ENCODE measurements around the gene DOCK10. TPM values are rescaled to one million over a fixed set of nuclear protein-coding genes. Genes with fewer than 3 reads are reported as not detected.

The DOCK10 gene
- total RNA-seq, 1 experiment from 2014 or later = 2.9 TPM

- Mint-ChIP-seq H3K9me3 (no peaks in the 10 kb centered on the region), H3K27ac (no peak overlapping the region), H3K27me3 (ENCODE audit: low read depth) (no peaks in the 10 kb centered on the region), H3K4me1 (peaks cover 9% of the 10 kb centered on the region), H3K36me3 (no peaks in the 10 kb centered on the region), H3K4me3 (no peak overlapping the region)
- ChIA-PET CTCF (no interaction called here), POLR2A (no interaction called here)
- no peak for TF ChIP-seq EMX1 (CRISPR knock-in tag; IDR thresholded peaks at IDR 0.05)
- TF ChIP-seq, protein P1, sequence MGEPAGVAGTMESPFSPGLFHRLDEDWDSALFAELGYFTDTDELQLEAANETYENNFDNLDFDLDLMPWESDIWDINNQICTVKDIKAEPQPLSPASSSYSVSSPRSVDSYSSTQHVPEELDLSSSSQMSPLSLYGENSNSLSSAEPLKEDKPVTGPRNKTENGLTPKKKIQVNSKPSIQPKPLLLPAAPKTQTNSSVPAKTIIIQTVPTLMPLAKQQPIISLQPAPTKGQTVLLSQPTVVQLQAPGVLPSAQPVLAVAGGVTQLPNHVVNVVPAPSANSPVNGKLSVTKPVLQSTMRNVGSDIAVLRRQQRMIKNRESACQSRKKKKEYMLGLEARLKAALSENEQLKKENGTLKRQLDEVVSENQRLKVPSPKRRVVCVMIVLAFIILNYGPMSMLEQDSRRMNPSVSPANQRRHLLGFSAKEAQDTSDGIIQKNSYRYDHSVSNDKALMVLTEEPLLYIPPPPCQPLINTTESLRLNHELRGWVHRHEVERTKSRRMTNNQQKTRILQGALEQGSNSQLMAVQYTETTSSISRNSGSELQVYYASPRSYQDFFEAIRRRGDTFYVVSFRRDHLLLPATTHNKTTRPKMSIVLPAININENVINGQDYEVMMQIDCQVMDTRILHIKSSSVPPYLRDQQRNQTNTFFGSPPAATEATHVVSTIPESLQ (CRISPR knock-in tag; IDR thresholded peaks at IDR 0.05) = no peak
- TF ChIP-seq TEAD4 (CRISPR knock-in tag; IDR thresholded peaks at IDR 0.05) = no peak
- no peak for TF ChIP-seq KAT7 (CRISPR knock-in tag; IDR thresholded peaks at IDR 0.05; ENCODE audit: borderline replicate concordance)
- no peak for TF ChIP-seq ETV6 (CRISPR knock-in tag; IDR thresholded peaks at IDR 0.05)
- TF ChIP-seq PRDM15 (CRISPR knock-in tag; IDR thresholded peaks at IDR 0.05) = no peak
- TF ChIP-seq GRHL2 (CRISPR knock-in tag; IDR thresholded peaks at IDR 0.05; ENCODE audit: insufficient replicate concordance, severe bottlenecking) = no peak
- no peak for TF ChIP-seq NR1H2 (CRISPR knock-in tag; IDR thresholded peaks at IDR 0.05)
- TF ChIP-seq AFF4 (CRISPR knock-in tag; IDR thresholded peaks at IDR 0.05; ENCODE audit: borderline replicate concordance) = no peak
- no peak for TF ChIP-seq IRF2 (CRISPR knock-in tag; IDR thresholded peaks at IDR 0.05; ENCODE audit: borderline replicate concordance, low read depth)
- TF ChIP-seq ZNF671 (CRISPR knock-in tag; IDR thresholded peaks at IDR 0.05) = no peak
- TF ChIP-seq NR3C1 (CRISPR knock-in tag; conservative IDR thresholded peaks at IDR 0.05; ENCODE audit: low read depth) = no peak
- TF ChIP-seq CDX4 (CRISPR knock-in tag; IDR thresholded peaks at IDR 0.05; ENCODE audit: borderline replicate concordance) = no peak
- no peak for TF ChIP-seq MXD4 (CRISPR knock-in tag; IDR thresholded peaks at IDR 0.05; ENCODE audit: borderline replicate concordance)
- TF ChIP-seq ZNF416 (CRISPR knock-in tag; IDR thresholded peaks at IDR 0.05) = no peak
- no peak for TF ChIP-seq ZNF138 (CRISPR knock-in tag; conservative IDR thresholded peaks at IDR 0.05)
- ATAC-seq = no peak
- no peak for DNase-seq (ENCODE audit: low spot score)
These were observed 260.9 kb downstream of the DOCK10 start for GRCh38 chr2:224781400-224781799.

GRCh38 chr2:224780823-224781222, 261.4 kb downstream of the DOCK10 start:
- ChIA-PET CTCF (no interaction called here), POLR2A (no interaction called here)
- ATAC-seq = no peak
- no peaks in the 10 kb centered on the region for H3K27me3 Mint-ChIP-seq (ENCODE audit: low read depth)
- no peaks in the 10 kb centered on the region for H3K9me3 Mint-ChIP-seq
- no peak for DNase-seq (ENCODE audit: low spot score)
- no peaks in the 10 kb centered on the region for H3K36me3 Mint-ChIP-seq
- no peak overlapping the region for H3K4me3 Mint-ChIP-seq
- H3K27ac Mint-ChIP-seq = no peak overlapping the region
- peaks cover 9% of the 10 kb centered on the region for H3K4me1 Mint-ChIP-seq
- TF ChIP-seq ERG (CRISPR knock-in tag; IDR thresholded peaks at IDR 0.05) (no peak), NFE2L1 (CRISPR knock-in tag; IDR thresholded peaks at IDR 0.05) (no peak), USF2 (CRISPR knock-in tag; IDR thresholded peaks at IDR 0.05) (no peak)
- TF ChIP-seq, protein P2, sequence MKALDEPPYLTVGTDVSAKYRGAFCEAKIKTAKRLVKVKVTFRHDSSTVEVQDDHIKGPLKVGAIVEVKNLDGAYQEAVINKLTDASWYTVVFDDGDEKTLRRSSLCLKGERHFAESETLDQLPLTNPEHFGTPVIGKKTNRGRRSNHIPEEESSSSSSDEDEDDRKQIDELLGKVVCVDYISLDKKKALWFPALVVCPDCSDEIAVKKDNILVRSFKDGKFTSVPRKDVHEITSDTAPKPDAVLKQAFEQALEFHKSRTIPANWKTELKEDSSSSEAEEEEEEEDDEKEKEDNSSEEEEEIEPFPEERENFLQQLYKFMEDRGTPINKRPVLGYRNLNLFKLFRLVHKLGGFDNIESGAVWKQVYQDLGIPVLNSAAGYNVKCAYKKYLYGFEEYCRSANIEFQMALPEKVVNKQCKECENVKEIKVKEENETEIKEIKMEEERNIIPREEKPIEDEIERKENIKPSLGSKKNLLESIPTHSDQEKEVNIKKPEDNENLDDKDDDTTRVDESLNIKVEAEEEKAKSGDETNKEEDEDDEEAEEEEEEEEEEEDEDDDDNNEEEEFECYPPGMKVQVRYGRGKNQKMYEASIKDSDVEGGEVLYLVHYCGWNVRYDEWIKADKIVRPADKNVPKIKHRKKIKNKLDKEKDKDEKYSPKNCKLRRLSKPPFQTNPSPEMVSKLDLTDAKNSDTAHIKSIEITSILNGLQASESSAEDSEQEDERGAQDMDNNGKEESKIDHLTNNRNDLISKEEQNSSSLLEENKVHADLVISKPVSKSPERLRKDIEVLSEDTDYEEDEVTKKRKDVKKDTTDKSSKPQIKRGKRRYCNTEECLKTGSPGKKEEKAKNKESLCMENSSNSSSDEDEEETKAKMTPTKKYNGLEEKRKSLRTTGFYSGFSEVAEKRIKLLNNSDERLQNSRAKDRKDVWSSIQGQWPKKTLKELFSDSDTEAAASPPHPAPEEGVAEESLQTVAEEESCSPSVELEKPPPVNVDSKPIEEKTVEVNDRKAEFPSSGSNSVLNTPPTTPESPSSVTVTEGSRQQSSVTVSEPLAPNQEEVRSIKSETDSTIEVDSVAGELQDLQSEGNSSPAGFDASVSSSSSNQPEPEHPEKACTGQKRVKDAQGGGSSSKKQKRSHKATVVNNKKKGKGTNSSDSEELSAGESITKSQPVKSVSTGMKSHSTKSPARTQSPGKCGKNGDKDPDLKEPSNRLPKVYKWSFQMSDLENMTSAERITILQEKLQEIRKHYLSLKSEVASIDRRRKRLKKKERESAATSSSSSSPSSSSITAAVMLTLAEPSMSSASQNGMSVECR (CRISPR knock-in tag; IDR thresholded peaks at IDR 0.05; ENCODE audit: borderline replicate concordance) = no peak
